Mesenchymal stem cell (in vitro differentiated cells and primary cell): ENCODE measurements around the gene RASA4.
"Not testable (repeated sequence)": the region's sequence is repeated elsewhere in the genome, so short reads cannot be mapped to it uniquely, and the experiment has no call there.

ENCODE experiments used
- DNase-seq: peaks from one replicate; pipeline ENCODE4 v3.0.0-alpha.2; 2013
- H2AFZ ChIP-seq: one replicate; pipeline ENCODE4 v1.6.1; 2013; ENCODE audit warnings: low read depth, mild to moderate bottlenecking, control low read depth, inconsistent platforms, low read length, moderate library complexity
- H2AK5ac ChIP-seq: 2 replicates; pipeline ENCODE4 v1.6.1; 2013; ENCODE audit warnings: low read length, moderate library complexity, mild to moderate bottlenecking, inconsistent platforms; ENCODE audit not compliant: severe bottlenecking
- H2BK120ac ChIP-seq: one replicate; pipeline ENCODE4 v1.6.1; 2013; ENCODE audit warnings: low read depth, mild to moderate bottlenecking, inconsistent platforms, low read length, moderate library complexity
- H2BK12ac ChIP-seq, 2 experiments: one replicate each; pipeline ENCODE4 v1.6.1; 2013; ENCODE audit warnings: inconsistent platforms in 2 of 2, low read length in 2 of 2, mild to moderate bottlenecking in 2 of 2, moderate library complexity in 2 of 2, control low read depth in 1 of 2
- H2BK15ac ChIP-seq: one replicate; pipeline ENCODE4 v1.6.1; 2013; ENCODE audit warnings: mild to moderate bottlenecking, low read depth, inconsistent platforms; ENCODE audit not compliant: poor library complexity, severe bottlenecking
- H2BK5ac ChIP-seq: 2 replicates; pipeline ENCODE4 v1.6.1; 2013; ENCODE audit warnings: low read depth, mild to moderate bottlenecking, low read length, control low read depth, inconsistent platforms; ENCODE audit not compliant: poor library complexity, severe bottlenecking
- H3K14ac ChIP-seq, 2 experiments: one replicate each; pipeline ENCODE4 v1.6.1; 2013; ENCODE audit warnings: inconsistent platforms in 2 of 2, low read length in 2 of 2, control low read depth in 1 of 2, mild to moderate bottlenecking in 1 of 2, moderate library complexity in 1 of 2
- H3K18ac ChIP-seq, 2 experiments: one replicate each; pipeline ENCODE4 v1.6.1; 2013; ENCODE audit warnings: inconsistent platforms in 2 of 2, low read length in 2 of 2, control low read depth in 1 of 2, low read depth in 1 of 2, mild to moderate bottlenecking in 1 of 2
- H3K23ac ChIP-seq, 2 experiments: one replicate each; pipeline ENCODE4 v1.6.1; 2013; ENCODE audit warnings: inconsistent platforms in 2 of 2, low read length in 2 of 2, mild to moderate bottlenecking in 2 of 2, moderate library complexity in 2 of 2, control low read depth in 1 of 2
- H3K27ac ChIP-seq: 2 replicates; pipeline ENCODE4 v1.5.1; 2013; ENCODE audit warnings: mild to moderate bottlenecking, moderate library complexity, low read length, control low read depth, inconsistent platforms; ENCODE audit not compliant: poor library complexity, severe bottlenecking
- H3K27me3 ChIP-seq, 2 experiments: 2 replicates each; pipeline versions ENCODE4 v1.6.1 to v1.7.0; 2013; ENCODE audit warnings: low read length in 2 of 2, mild to moderate bottlenecking in 2 of 2, moderate library complexity in 2 of 2, control low read depth in 1 of 2, inconsistent platforms in 1 of 2; ENCODE audit not compliant: control insufficient read depth in 1 of 2, insufficient read depth in 1 of 2
- H3K36me3 ChIP-seq, 2 experiments: 2 replicates each; pipeline versions ENCODE4 v1.6.1 to v1.7.0; 2013; ENCODE audit warnings: low read length in 2 of 2, control low read depth in 1 of 2, inconsistent platforms in 1 of 2, low read depth in 1 of 2, mild to moderate bottlenecking in 1 of 2; ENCODE audit not compliant: insufficient read depth in 2 of 2, control insufficient read depth in 1 of 2
- H3K4ac ChIP-seq, 2 experiments: one replicate each; pipeline ENCODE4 v1.6.1; 2013; ENCODE audit warnings: inconsistent platforms in 2 of 2, low read length in 2 of 2, mild to moderate bottlenecking in 2 of 2, moderate library complexity in 2 of 2, control low read depth in 1 of 2, low read depth in 1 of 2
- H3K4me1 ChIP-seq: 2 replicates; pipeline ENCODE4 v1.6.1; 2013; ENCODE audit warnings: low read depth, low read length, control low read depth; ENCODE audit not compliant: control insufficient read depth, insufficient read depth
- H3K4me2 ChIP-seq: 2 replicates; pipeline ENCODE4 v1.6.1; 2013; ENCODE audit warnings: low read length, mild to moderate bottlenecking, inconsistent platforms; ENCODE audit not compliant: poor library complexity, severe bottlenecking
- H3K4me3 ChIP-seq, 2 experiments: 2 replicates each; pipeline versions ENCODE4 v1.5.1 to v1.7.0; 2013; ENCODE audit warnings: low read length in 2 of 2, mild to moderate bottlenecking in 2 of 2, control low read depth in 1 of 2, low read depth in 1 of 2; ENCODE audit not compliant: insufficient read depth in 1 of 2
- H3K79me1 ChIP-seq: replicated peaks from 2 replicates; pipeline ENCODE4 v1.6.1; 2013; ENCODE audit warnings: mild to moderate bottlenecking, control low read depth, low read length, inconsistent platforms; ENCODE audit not compliant: poor library complexity, severe bottlenecking
- H3K9ac ChIP-seq: 2 replicates; pipeline ENCODE4 v1.7.0; 2013; ENCODE audit warnings: mild to moderate bottlenecking, low read length, moderate library complexity
- H3K9me3 ChIP-seq: 2 replicates; pipeline ENCODE4 v1.7.0; 2013; ENCODE audit warnings: mild to moderate bottlenecking, low read length; ENCODE audit not compliant: control insufficient read depth
- H4K8ac ChIP-seq: one replicate; pipeline ENCODE4 v1.6.1; 2013; ENCODE audit warnings: inconsistent platforms, mild to moderate bottlenecking, low read length, moderate library complexity
- H4K91ac ChIP-seq: one replicate; pipeline ENCODE4 v1.6.1; 2013; ENCODE audit warnings: mild to moderate bottlenecking, low read length, inconsistent platforms
- WGBS: methylation state at CpG from one replicate; pipeline ENCODE4 v1.1.7; 2013; ENCODE audit warnings: mixed read lengths; 5-methylcytosine and 5-hydroxymethylcytosine counted together

Gene RASA4

DNA sequence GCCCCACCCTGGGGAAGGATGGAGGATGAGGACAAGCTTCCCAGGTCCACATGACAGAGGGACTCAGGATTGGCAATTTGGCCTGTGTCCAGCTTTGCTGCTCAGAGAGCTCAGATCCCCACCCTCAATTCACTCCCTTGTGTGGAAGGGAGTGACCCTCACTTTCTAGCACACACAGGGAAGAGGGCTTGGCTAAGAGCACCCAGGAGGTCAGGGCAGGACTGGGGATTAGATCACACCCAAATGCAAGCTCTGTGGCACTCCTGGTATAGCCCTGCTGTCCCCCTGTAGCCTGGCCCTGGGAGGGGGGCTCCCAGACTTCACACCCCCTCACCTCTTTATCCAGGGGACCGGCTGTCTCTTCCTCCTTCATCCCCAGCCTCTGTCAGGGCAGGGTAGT, 72.2 kb downstream of the RASA4 start:
- H3K23ac ChIP-seq, H2AFZ ChIP-seq, H3K18ac ChIP-seq, H4K8ac ChIP-seq, H3K14ac ChIP-seq, H3K27ac ChIP-seq, H3K9me3 ChIP-seq, H3K4me2 ChIP-seq, H3K4me1 ChIP-seq, H2BK120ac ChIP-seq, H3K4ac ChIP-seq, H2AK5ac ChIP-seq, H4K91ac ChIP-seq, H2BK12ac ChIP-seq, DNase-seq, H3K4me3 ChIP-seq, H2BK5ac ChIP-seq, H3K27me3 ChIP-seq, H3K79me1 ChIP-seq, H3K36me3 ChIP-seq, H3K9ac ChIP-seq, H2BK15ac ChIP-seq: not testable (repeated sequence)
- WGBS: no CpG with 5 or more reads among the region's 1 CpG

DNA sequence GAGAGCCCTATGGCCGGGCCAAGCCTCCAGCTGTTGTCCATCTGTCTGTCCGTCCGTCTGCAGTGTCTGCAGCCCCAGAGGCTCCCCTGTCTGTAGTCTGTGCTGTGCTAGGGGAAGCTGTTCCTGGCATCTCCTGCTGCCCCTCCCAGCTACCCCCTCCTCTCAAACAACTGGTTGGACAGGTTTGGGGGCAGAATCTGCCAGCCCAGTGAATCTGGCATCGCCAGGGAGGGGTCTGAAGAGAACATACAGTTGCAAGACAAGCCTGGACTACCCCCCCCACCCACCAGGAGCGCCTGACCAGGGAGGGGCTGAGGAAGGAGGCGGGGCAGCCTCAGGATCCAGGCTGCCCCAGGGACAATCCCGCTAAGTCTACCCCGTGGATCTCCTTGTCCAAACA, 73.0 kb downstream of the RASA4 start, which contains the start of gene UPK3BL2:
TSS of gene UPK3BL2 (minus strand) at position 101 of the 400 bp plus-strand sequence. CDS start at position 41, 60 bp downstream.
- DNase-seq, H3K27ac ChIP-seq, H2AK5ac ChIP-seq, H4K8ac ChIP-seq, H3K4ac ChIP-seq, H2BK12ac ChIP-seq, H3K4me1 ChIP-seq, H3K14ac ChIP-seq, H3K23ac ChIP-seq, H3K27me3 ChIP-seq, H2BK5ac ChIP-seq, H3K36me3 ChIP-seq, H3K18ac ChIP-seq, H4K91ac ChIP-seq, H3K9ac ChIP-seq, H3K4me2 ChIP-seq, H2BK15ac ChIP-seq, H3K79me1 ChIP-seq, H3K4me3 ChIP-seq, H3K9me3 ChIP-seq, H2AFZ ChIP-seq, H2BK120ac ChIP-seq: not testable (repeated sequence)
- no CpG with 5 or more reads among the region's 8 CpGs for WGBS

DNA sequence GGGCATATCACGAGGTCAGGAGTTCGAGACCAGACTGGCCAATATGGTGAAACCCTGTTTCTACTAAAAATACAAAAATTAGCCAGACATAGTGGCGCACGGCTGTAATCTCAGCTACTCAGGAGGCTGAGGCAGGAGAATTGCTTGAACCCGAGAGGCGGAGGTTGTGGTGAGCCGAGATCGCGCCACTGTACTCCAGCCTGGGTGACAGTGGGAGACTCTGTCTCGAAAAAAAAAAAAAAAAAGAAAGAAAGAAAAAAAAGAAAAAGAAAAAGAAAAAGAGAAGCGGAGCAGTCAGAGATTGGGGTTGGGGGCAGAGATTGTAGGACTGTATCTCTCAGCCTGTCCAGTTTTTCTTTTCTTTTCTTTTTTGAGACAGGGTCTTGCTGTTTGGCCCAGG, 73.8 kb downstream of the RASA4 start:
- not testable (repeated sequence) for H3K36me3 ChIP-seq, H3K23ac ChIP-seq, H4K91ac ChIP-seq, DNase-seq, H3K4me2 ChIP-seq, H3K27ac ChIP-seq, H2BK15ac ChIP-seq, H3K4me3 ChIP-seq, H3K79me1 ChIP-seq, H3K4me1 ChIP-seq, H4K8ac ChIP-seq, H3K9ac ChIP-seq, H2AFZ ChIP-seq, H3K14ac ChIP-seq, H3K18ac ChIP-seq, H3K27me3 ChIP-seq, H2BK120ac ChIP-seq, H3K4ac ChIP-seq, H3K9me3 ChIP-seq, H2BK5ac ChIP-seq, H2AK5ac ChIP-seq, H2BK12ac ChIP-seq
- no CpG with 5 or more reads among the region's 11 CpGs for WGBS

DNA sequence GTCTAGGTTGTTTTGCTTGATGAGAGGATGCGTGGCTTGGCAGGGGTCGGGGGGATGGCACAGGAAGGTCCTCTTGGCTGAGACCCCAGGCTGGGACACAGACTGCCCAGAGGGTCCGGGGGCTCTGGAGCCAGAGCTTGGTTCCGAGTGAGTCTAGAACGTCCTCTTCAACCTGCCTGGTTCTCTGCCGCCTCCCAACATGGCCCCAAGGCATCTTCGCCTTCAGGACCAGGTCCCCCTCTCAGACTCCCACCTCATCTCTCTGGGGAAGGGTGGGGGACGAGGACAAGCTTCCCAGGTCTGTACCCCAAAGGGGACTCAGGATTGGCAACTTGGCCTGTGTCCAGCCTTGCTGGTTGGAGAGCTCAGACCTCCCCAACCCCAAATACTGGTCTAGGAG, 74.5 kb downstream of the RASA4 start:
- H3K14ac ChIP-seq, H4K8ac ChIP-seq, H3K27ac ChIP-seq, H3K4me2 ChIP-seq, DNase-seq, H3K36me3 ChIP-seq, H2AK5ac ChIP-seq, H3K4me3 ChIP-seq, H3K9me3 ChIP-seq, H2BK5ac ChIP-seq, H2BK15ac ChIP-seq, H3K18ac ChIP-seq, H3K4ac ChIP-seq, H4K91ac ChIP-seq, H2AFZ ChIP-seq, H3K4me1 ChIP-seq, H2BK120ac ChIP-seq, H3K27me3 ChIP-seq, H3K9ac ChIP-seq, H2BK12ac ChIP-seq, H3K79me1 ChIP-seq, H3K23ac ChIP-seq: not testable (repeated sequence)
- WGBS: no CpG with 5 or more reads among the region's 8 CpGs
